CD4-positive, alpha-beta memory T cell (primary cell): ENCODE data around the gene LHX8. TPM values are rescaled to one million over a fixed set of nuclear protein-coding genes. Genes with fewer than 3 reads are reported as not detected.

ENCODE experiments used
- CTCF ChIA-PET: fragments of 350-600 bp; sonication (Branson Sonifier 250); formaldehyde crosslinking; loops from one replicate; lab custom pipeline; 2021; ENCODE audit warnings: inconsistent platforms; ENCODE audit not compliant: partially characterized antibody; lab: Charles Lee
- POLR2A ChIA-PET: fragments of 350-600 bp; sonication (Branson Sonifier 250); formaldehyde crosslinking; loops from one replicate; lab custom pipeline; 2021; ENCODE audit not compliant: partially characterized antibody; lab: Charles Lee
- DNase-seq, 5 donors: peaks; one replicate each; pipeline versions ENCODE4 v3.0.0 to v3.0.0-alpha.2; 2020 to 2022; ENCODE audit warnings: mixed read lengths in 1 of 5
- H3K27ac ChIP-seq: one replicate; pipeline ENCODE4 v1.7.0; 2013; ENCODE audit warnings: low read depth, low read length
- H3K27me3 ChIP-seq: 2 replicates; pipeline ENCODE4 v1.7.0; 2013; ENCODE audit warnings: mild to moderate bottlenecking, low read length, moderate library complexity; ENCODE audit not compliant: insufficient read depth
- H3K36me3 ChIP-seq: 2 replicates; pipeline ENCODE4 v1.7.0; 2013; ENCODE audit warnings: mild to moderate bottlenecking, low read length, moderate library complexity; ENCODE audit not compliant: insufficient read depth
- H3K4me1 ChIP-seq: 2 replicates; pipeline ENCODE4 v1.7.0; 2013; ENCODE audit warnings: mild to moderate bottlenecking, low read length, moderate library complexity; ENCODE audit not compliant: insufficient read depth
- H3K4me3 ChIP-seq, 2 donors: one replicate each; pipeline ENCODE4 v1.7.0; 2013; ENCODE audit warnings: low read length in 2 of 2, mild to moderate bottlenecking in 1 of 2
- H3K9me3 ChIP-seq, 2 donors: one replicate each; pipeline ENCODE4 v1.7.0; 2013; ENCODE audit warnings: low read length in 2 of 2, control low read depth in 1 of 2; ENCODE audit not compliant: control insufficient read depth in 1 of 2
- H3K27ac Mint-ChIP-seq, 7 donors: one replicate each; pipeline ENCODE4 v1.8.0; 2020 to 2021; ENCODE audit warnings: mixed read lengths in 7 of 7, mild to moderate bottlenecking in 6 of 7, inconsistent platforms in 3 of 7, moderate library complexity in 3 of 7
- H3K27me3 Mint-ChIP-seq, 2 donors: one replicate each; pipeline ENCODE4 v1.8.0; 2020 to 2021; ENCODE audit warnings: mixed read lengths in 2 of 2
- H3K36me3 Mint-ChIP-seq, 2 donors: one replicate each; pipeline ENCODE4 v1.8.0; 2020 to 2021; ENCODE audit warnings: mixed read lengths in 2 of 2, inconsistent platforms in 1 of 2, mild to moderate bottlenecking in 1 of 2
- H3K4me1 Mint-ChIP-seq, 4 donors: one replicate each; pipeline ENCODE4 v1.8.0; 2020 to 2021; ENCODE audit warnings: mixed read lengths in 4 of 4, mild to moderate bottlenecking in 1 of 4
- H3K4me3 Mint-ChIP-seq, 8 donors: one replicate each; pipeline ENCODE4 v1.8.0; 2020 to 2021; ENCODE audit warnings: mixed read lengths in 8 of 8, mild to moderate bottlenecking in 7 of 8, moderate library complexity in 6 of 8, inconsistent platforms in 3 of 8
- H3K9me3 Mint-ChIP-seq, 8 donors: one replicate each; pipeline ENCODE4 v1.8.0; 2020 to 2021; ENCODE audit warnings: mixed read lengths in 8 of 8, mild to moderate bottlenecking in 5 of 8, inconsistent platforms in 3 of 8, moderate library complexity in 1 of 8
- intact Hi-C: fragments of 100-400 bp; cut with micrococcal nuclease; formaldehyde crosslinking; loops from one replicate; pipeline ENCODE4 v1.15.1; 2023
- polyA plus RNA-seq, 2 donors: library from polyadenylated mRNA; unstranded; fragments of 300-500 nt; fragmentation: Illumina TruSeq; gene quantifications; one replicate each; pipeline ENCODE4 v1.2.3, GENCODE V29; 2021
- total RNA-seq, 2 experiments: library from RNA; stranded (reverse); gene quantifications; one replicate each; pipeline ENCODE4 v1.2.3, GENCODE V29; 2021

Gene LHX8
- total RNA-seq (not detected), polyA plus RNA-seq (not detected)

GRCh38 chr1:75133750-75134646, at the start of gene LHX8:
LHX8 (plus strand) TSS chr1:75134388; CDS start chr1:75136615, 2,227 bp downstream.
- peak within 1 kb of the TSS in 7 of 8 donors; percentile 24 to 72 (median 51) for H3K4me3 Mint-ChIP-seq
- peaks cover 52 to 70% of the 10 kb centered on the region in 2 donors for H3K27me3 Mint-ChIP-seq
- intact Hi-C loops = no loop called here
- CTCF ChIA-PET = no interaction called here
- no peak within 1 kb of the TSS for H3K27ac Mint-ChIP-seq
- Histone ChIP-seq H3K27ac (no peak within 1 kb of the TSS), H3K9me3 (no peaks in the 10 kb centered on the region), H3K27me3 (peaks cover 41% of the 10 kb centered on the region), H3K4me1 (no peaks in the 10 kb centered on the region), H3K4me3 (no peak within 1 kb of the TSS), H3K36me3 (no peaks in the 10 kb centered on the region)
- H3K36me3 Mint-ChIP-seq = no peaks in the 10 kb centered on the region
- POLR2A ChIA-PET = no interaction called here
- H3K4me1 Mint-ChIP-seq = peaks cover 3 to 17% (median 8%) of the 10 kb centered on the region in 4 donors
- DNase-seq = no peak
- H3K9me3 Mint-ChIP-seq = peaks cover 0 to 26% (median 15%) of the 10 kb centered on the region in 8 donors

- H3K27me3 Mint-ChIP-seq = no peaks in the 10 kb centered on the region
- no peak overlapping the region for H3K4me3 ChIP-seq
- no peaks in the 10 kb centered on the region for H3K36me3 ChIP-seq
- H3K4me1 Mint-ChIP-seq = no peaks in the 10 kb centered on the region
- DNase-seq = no peak
- no peak overlapping the region for H3K27ac ChIP-seq
- no peaks in the 10 kb centered on the region for H3K27me3 ChIP-seq
- CTCF ChIA-PET = no interaction called here
- peaks cover 0 to 3% of the 10 kb centered on the region in 2 donors for H3K9me3 ChIP-seq
- no peaks in the 10 kb centered on the region for H3K36me3 Mint-ChIP-seq
- POLR2A ChIA-PET = no interaction called here
- H3K9me3 Mint-ChIP-seq = peaks cover 0 to 10% (median under 1%) of the 10 kb centered on the region in 8 donors
- no peak overlapping the region for H3K4me3 Mint-ChIP-seq
- intact Hi-C loops = no loop called here
- no peaks in the 10 kb centered on the region for H3K4me1 ChIP-seq
- no peak overlapping the region for H3K27ac Mint-ChIP-seq
Observed at GRCh38 chr1:75085931-75086330, 48.3 kb upstream of the LHX8 start.

GRCh38 chr1:75087278-75087677, 46.9 kb upstream of the LHX8 start:
- ChIA-PET POLR2A (no interaction called here), CTCF (no interaction called here)
- Mint-ChIP-seq H3K36me3 (no peaks in the 10 kb centered on the region), H3K9me3 (peaks cover 0 to 10% (median under 1%) of the 10 kb centered on the region in 8 donors), H3K4me1 (no peaks in the 10 kb centered on the region), H3K27ac (no peak overlapping the region), H3K27me3 (no peaks in the 10 kb centered on the region), H3K4me3 (no peak overlapping the region)
- intact Hi-C loops = no loop called here
- H3K27ac ChIP-seq = no peak overlapping the region
- no peaks in the 10 kb centered on the region for H3K27me3 ChIP-seq
- DNase-seq = no peak
- no peaks in the 10 kb centered on the region for H3K4me1 ChIP-seq
- peaks cover 0 to under 1% of the 10 kb centered on the region in 2 donors for H3K9me3 ChIP-seq
- no peak overlapping the region for H3K4me3 ChIP-seq
- no peaks in the 10 kb centered on the region for H3K36me3 ChIP-seq

GRCh38 chr1:75092141-75092540, 42.0 kb upstream of the LHX8 start:
- H3K36me3 Mint-ChIP-seq = no peaks in the 10 kb centered on the region
- ChIA-PET CTCF (no interaction called here), POLR2A (no interaction called here)
- Histone ChIP-seq H3K4me1 (no peaks in the 10 kb centered on the region), H3K36me3 (no peaks in the 10 kb centered on the region), H3K27me3 (no peaks in the 10 kb centered on the region), H3K9me3 (no peaks in the 10 kb centered on the region), H3K4me3 (no peak overlapping the region), H3K27ac (no peak overlapping the region)
- H3K4me1 Mint-ChIP-seq = no peaks in the 10 kb centered on the region
- no peaks in the 10 kb centered on the region for H3K27me3 Mint-ChIP-seq
- no peak overlapping the region for H3K4me3 Mint-ChIP-seq
- H3K9me3 Mint-ChIP-seq = peaks cover 0 to 7% (median 4%) of the 10 kb centered on the region in 8 donors
- DNase-seq = no peak
- intact Hi-C loops = no loop called here
- H3K27ac Mint-ChIP-seq = no peak overlapping the region

- no peak overlapping the region for H3K4me3 ChIP-seq
- H3K4me1 ChIP-seq = no peaks in the 10 kb centered on the region
- H3K27ac ChIP-seq = no peak overlapping the region
- no peaks in the 10 kb centered on the region for H3K9me3 ChIP-seq
- no peaks in the 10 kb centered on the region for H3K36me3 Mint-ChIP-seq
- ChIA-PET CTCF (no interaction called here), POLR2A (no interaction called here)
- H3K4me3 Mint-ChIP-seq = no peak overlapping the region
- H3K36me3 ChIP-seq = no peaks in the 10 kb centered on the region
- H3K27ac Mint-ChIP-seq = no peak overlapping the region
- H3K9me3 Mint-ChIP-seq = peaks cover 0 to 1% (median 0%) of the 10 kb centered on the region in 8 donors
- H3K4me1 Mint-ChIP-seq = no peaks in the 10 kb centered on the region
- H3K27me3 ChIP-seq = no peaks in the 10 kb centered on the region
- DNase-seq = no peak
- no peaks in the 10 kb centered on the region for H3K27me3 Mint-ChIP-seq
- intact Hi-C loops = no loop called here
Observed at GRCh38 chr1:75097654-75098053, 36.5 kb upstream of the LHX8 start.

- ChIA-PET CTCF (no interaction called here), POLR2A (no interaction called here)
- Mint-ChIP-seq H3K27me3 (no peaks in the 10 kb centered on the region), H3K9me3 (peaks cover 0 to 1% (median 0%) of the 10 kb centered on the region in 8 donors), H3K36me3 (no peaks in the 10 kb centered on the region), H3K4me1 (no peaks in the 10 kb centered on the region), H3K4me3 (no peak overlapping the region), H3K27ac (no peak overlapping the region)
- DNase-seq = no peak
- Histone ChIP-seq H3K27ac (no peak overlapping the region), H3K9me3 (no peaks in the 10 kb centered on the region), H3K4me3 (no peak overlapping the region), H3K36me3 (no peaks in the 10 kb centered on the region), H3K4me1 (no peaks in the 10 kb centered on the region), H3K27me3 (no peaks in the 10 kb centered on the region)
- intact Hi-C loops = no loop called here
Observed at GRCh38 chr1:75099581-75099980, 34.6 kb upstream of the LHX8 start.

GRCh38 chr1:75100481-75101092, 33.6 kb upstream of the LHX8 start:
- Mint-ChIP-seq H3K27ac (no peak overlapping the region), H3K4me3 (no peak overlapping the region), H3K9me3 (peaks cover 0 to 1% (median 0%) of the 10 kb centered on the region in 8 donors), H3K4me1 (no peaks in the 10 kb centered on the region), H3K36me3 (no peaks in the 10 kb centered on the region), H3K27me3 (no peaks in the 10 kb centered on the region)
- no peak overlapping the region for H3K27ac ChIP-seq
- ChIA-PET POLR2A (no interaction called here), CTCF (no interaction called here)
- H3K4me3 ChIP-seq = no peak overlapping the region
- H3K4me1 ChIP-seq = no peaks in the 10 kb centered on the region
- H3K36me3 ChIP-seq = no peaks in the 10 kb centered on the region
- DNase-seq = no peak
- H3K9me3 ChIP-seq = no peaks in the 10 kb centered on the region
- no peaks in the 10 kb centered on the region for H3K27me3 ChIP-seq
- intact Hi-C loops = no loop called here
